Stimulated activated CD4-positive, alpha-beta T cell treated with anti-CD3 and anti-CD28 coated beads, Interleukin-1b, Interleukin-23, amount 100 ng/mL, for 48 hours (primary cell): Measurements from ENCODE around the gene RRP7A.
"Not testable (repeated sequence)": the region's sequence is repeated elsewhere in the genome, so short reads cannot be mapped to it uniquely, and the experiment has no call there.

Experiments used
- DNase-seq: peaks from one replicate; pipeline ENCODE4 v3.0.0-alpha.2; 2020

Gene RRP7A

GRCh38 chr22:42535082-42535731, 15.6 kb upstream of the RRP7A start:
- DNase-seq: not testable (repeated sequence)

- no peak for DNase-seq
Observed at GRCh38 chr22:42533638-42533977, 14.0 kb upstream of the RRP7A start.

DNA sequence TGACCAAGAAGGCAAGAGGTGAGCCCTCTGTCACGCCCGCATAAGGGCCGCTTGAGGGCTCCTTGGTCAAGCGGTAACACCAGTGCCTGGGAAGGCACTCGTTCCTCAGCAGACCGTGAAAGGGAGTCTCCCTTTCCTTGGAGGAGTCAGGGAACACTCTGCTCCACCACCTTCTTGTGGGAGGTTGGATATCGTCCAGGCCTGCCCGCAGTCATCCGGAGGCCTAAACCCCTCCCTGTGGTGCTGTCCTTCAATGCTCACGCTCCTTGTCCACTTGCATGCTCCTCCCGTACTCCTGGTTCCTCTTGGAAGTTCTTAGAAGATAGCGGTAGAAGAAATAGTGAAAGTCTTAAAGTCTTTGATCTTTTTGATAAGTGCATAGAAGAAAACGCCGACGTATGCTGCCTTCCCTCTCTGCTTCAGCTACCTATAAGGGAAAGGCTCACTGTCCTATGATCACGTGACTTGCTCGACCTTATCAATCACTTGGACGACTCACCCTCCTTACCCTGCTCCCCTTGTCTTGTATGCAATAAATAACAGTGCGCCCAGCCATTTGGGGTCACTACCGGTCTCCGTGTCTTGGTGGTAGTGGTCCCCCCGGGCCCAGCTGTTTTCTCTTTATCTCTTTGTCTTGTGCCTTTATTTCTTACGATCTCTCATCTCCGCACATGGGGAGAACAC, 11.9 kb upstream of the RRP7A start:
- not testable (repeated sequence) for DNase-seq

GRCh38 chr22:42529435-42529834, 9.8 kb upstream of the RRP7A start:
- DNase-seq: not testable (repeated sequence)

DNA sequence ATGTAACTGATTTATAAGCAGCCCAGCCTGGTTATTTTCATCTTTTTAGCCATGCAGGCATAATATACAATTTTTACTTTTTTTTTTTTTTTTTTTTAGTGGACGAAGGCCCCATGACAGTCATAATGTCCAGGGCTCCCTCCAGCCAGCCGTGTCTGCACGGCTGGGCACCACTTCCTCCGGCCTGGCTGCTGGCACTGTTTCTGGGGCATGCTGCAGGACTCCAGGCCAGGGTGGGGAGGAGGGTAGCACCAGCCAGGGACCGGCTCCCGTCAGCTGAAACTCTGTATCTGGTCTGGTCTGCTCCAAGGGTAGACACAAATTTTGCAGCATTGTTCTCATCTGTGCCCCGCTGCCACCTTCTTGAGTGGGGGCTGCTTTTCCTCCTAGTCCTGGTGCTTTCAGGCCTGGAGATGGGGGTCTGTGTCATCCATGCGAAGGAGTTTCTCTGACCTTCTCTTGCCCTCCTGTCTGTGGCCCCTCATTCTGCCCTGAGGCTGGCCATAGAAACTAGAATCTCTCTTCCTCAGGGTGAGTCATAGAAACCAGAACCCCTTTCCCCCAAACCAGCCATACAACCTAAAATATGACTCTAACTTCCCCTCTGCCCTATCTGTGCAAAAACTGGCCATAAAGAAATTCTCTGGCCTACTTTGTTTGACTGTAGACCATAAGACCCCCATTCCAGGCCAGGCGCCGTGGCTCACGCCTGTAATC, 9.2 kb upstream of the RRP7A start:
- DNase-seq: no peak

- no peak for DNase-seq
Observed at GRCh38 chr22:42522546-42522945, 3.0 kb upstream of the RRP7A start.

- no peak for DNase-seq
Observed at GRCh38 chr22:42521228-42521546, 1.6 kb upstream of the RRP7A start.

GRCh38 chr22:42518638-42519524, 715 bp downstream of the RRP7A start:
- not testable (repeated sequence) for DNase-seq

GRCh38 chr22:42517103-42517502, 2.5 kb downstream of the RRP7A start:
- not testable (repeated sequence) for DNase-seq

DNA sequence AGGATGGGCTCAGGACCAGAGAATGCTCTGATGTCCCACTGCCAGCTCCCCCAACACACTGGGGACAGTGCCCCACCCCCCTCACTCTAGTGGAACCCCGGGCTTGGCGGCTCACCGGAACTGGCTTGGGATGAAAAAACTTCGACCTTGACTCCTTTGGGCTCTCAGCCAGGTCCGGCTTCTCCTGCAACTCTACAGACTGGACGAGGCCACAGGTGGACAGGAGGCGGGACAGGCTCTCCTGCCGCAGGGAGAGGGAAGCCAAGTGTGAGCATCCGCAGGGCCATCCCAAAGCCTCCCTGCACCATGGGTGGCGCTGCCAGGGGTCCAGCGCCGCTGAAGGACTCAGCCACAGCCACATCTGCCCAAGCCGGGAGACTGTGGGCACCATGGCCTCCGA, 3.7 kb downstream of the RRP7A start:
- no peak for DNase-seq

GRCh38 chr22:42515304-42515703, 4.3 kb downstream of the RRP7A start:
- not testable (repeated sequence) for DNase-seq

DNA sequence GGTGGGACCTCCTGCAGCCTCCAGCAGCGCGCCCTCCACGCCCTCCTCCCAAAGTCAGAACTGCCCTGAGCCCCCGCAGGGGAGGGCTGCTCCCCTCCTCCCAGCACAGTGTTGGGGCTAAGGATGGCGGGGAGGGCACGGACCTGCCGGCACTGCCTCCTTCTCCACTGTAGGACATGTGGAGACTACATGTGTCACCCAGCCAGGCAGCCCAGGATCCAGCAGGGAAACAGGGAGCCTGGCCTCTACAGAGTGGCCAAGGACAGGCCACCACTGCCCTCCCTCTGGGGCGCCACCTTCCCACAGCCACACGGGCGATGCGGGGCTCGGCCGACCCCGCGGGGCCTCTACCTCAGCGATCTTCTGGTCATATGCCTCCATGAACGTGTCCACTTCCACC, 5.3 kb downstream of the RRP7A start:
- DNase-seq: not testable (repeated sequence)

DNA sequence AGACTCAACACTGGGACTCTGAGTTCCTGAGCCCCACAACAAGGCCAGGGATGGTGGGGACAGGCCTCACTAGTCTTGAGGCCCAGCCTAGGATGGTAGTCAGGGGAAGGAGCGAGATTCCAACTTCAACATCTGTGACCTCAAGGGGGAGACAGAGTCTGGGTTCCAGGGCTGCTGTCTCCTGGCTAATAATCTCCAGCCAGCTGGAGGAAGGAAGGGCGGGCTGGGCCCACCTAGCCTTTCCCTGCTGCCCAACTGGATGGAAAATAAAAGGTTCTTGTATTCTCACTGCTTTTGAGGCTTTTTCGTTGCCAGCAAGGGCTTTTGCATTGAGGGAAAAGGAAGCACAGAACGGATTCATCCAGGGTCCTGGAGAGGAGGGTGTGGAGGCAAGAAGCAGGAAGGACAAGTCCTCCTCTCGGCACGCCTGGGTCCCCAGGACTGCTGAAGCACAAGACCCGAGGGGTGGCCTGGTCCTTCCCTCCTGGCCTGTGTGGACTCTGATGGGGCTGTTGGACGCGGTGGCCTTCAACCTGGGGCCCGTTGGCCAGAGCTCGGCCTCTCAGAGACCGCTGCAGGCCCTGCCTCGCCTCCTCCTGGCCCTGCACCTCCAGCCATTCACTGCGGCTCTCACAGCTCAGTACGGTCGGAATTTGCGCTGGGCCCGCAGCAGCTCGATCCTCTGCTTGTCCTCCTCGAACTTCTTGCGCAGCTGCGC, 7.2 kb downstream of the RRP7A start:
- DNase-seq: not testable (repeated sequence)

GRCh38 chr22:42511401-42511891, 8.2 kb downstream of the RRP7A start:
- no peak for DNase-seq

DNA sequence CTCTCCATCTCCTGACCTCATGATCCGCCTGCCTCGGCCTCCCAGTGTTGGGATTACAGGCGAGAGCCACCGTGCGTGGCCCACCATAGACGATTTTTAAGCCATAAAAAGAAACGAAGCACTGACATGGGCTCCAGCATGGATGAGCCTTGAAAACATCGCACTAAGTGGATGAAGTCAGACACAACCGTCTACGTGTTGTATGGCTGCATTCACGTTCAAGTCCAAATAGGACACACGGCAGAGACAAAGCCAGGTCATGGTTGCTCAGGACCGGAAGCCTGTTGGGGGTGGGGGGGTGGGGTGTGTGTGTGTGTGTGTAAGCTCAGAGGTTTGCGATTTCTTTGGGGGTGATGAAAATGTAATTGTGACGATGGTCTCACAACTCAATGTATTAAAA, 10.0 kb downstream of the RRP7A start:
- no peak for DNase-seq

- DNase-seq: not testable (repeated sequence)
Observed at GRCh38 chr22:42508975-42509364, 10.6 kb downstream of the RRP7A start.

GRCh38 chr22:42508327-42508974, 11.1 kb downstream of the RRP7A start:
- not testable (repeated sequence) for DNase-seq

- DNase-seq: no peak
Observed at GRCh38 chr22:42500836-42501179, 18.8 kb downstream of the RRP7A start.

GRCh38 chr22:42500161-42500835, 19.3 kb downstream of the RRP7A start:
- DNase-seq: peak; percentile 88

GRCh38 chr22:42499773-42500160, 19.8 kb downstream of the RRP7A start:
- DNase-seq: not testable (repeated sequence)

DNA sequence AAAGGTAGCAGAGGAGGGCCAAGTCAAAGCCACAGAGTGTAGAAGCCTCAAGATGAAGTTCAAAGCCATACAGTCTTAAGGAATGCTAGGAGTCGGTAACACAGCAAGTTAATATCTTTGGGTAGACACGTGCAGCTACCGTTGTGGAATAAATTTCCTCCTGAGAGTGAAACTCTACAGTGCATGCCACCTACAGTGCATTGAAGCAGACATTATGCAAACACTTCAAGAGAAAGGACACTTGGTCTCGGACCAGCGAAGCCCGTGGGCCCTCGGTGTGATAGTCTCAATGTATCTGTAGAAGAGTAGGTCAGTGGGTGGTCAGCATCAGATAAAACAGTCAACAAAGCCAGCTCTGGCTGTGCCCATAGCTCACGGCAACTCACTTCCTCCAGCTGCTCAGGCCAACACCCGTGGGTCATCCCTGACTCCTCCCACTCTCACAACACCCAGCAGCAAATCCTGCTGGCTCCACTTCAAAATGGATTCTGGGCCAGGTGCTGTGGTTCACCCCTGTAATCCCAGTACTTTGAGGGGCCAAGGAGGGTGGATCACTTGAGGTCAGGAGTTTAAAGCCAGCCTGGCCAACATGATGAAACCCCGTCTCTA, 24.0 kb downstream of the RRP7A start:
- DNase-seq: not testable (repeated sequence)
